Naive thymus-derived CD8-positive, alpha-beta T cell (primary cell): ENCODE data around the gene WNT5B. TPM values are rescaled to one million over a fixed set of nuclear protein-coding genes. Genes with fewer than 3 reads are reported as not detected.

ENCODE experiments used
- ATAC-seq, 2 donors: fragments of 150-1000 bp; cut with Tn5 transposase in 1 of 2; sonication (Bioruptor Pico), chemical (Tn5 transposase) in 1 of 2; 1 replicate in 1 of 2; 2 replicates in 1 of 2; pipeline ENCODE4 v1.10.0; 2021; ENCODE audit warnings: mild to moderate bottlenecking in 2 of 2, moderate library complexity in 2 of 2
- POLR2A ChIA-PET: fragments of 350-600 bp; sonication (Branson Sonifier 250); formaldehyde crosslinking; loops from one replicate; lab custom pipeline; 2021; ENCODE audit warnings: antibody characterized with exemption; lab: Charles Lee
- DNase-seq, 10 donors: peaks; one replicate each; pipeline versions ENCODE4 v3.0.0 to v3.0.0-alpha.2; 2020 to 2022
- H3K27ac Mint-ChIP-seq, 10 donors: one replicate each; pipeline ENCODE4 v1.8.0; 2020 to 2022; ENCODE audit warnings: mild to moderate bottlenecking in 10 of 10, mixed read lengths in 10 of 10, moderate library complexity in 4 of 10, inconsistent platforms in 1 of 10
- H3K27me3 Mint-ChIP-seq, 5 donors: one replicate each; pipeline ENCODE4 v1.8.0; 2021 to 2022; ENCODE audit warnings: mixed read lengths in 5 of 5
- H3K36me3 Mint-ChIP-seq, 3 donors: one replicate each; pipeline ENCODE4 v1.8.0; 2020 to 2022; ENCODE audit warnings: mixed read lengths in 3 of 3, mild to moderate bottlenecking in 2 of 3, inconsistent platforms in 1 of 3
- H3K4me1 Mint-ChIP-seq, 4 donors: one replicate each; pipeline ENCODE4 v1.8.0; 2021 to 2022; ENCODE audit warnings: mixed read lengths in 4 of 4
- H3K4me3 Mint-ChIP-seq, 10 donors: one replicate each; pipeline ENCODE4 v1.8.0; 2020 to 2022; ENCODE audit warnings: mild to moderate bottlenecking in 10 of 10, mixed read lengths in 10 of 10, moderate library complexity in 6 of 10, inconsistent platforms in 1 of 10
- H3K9me3 Mint-ChIP-seq, 9 donors: one replicate each; pipeline ENCODE4 v1.8.0; 2020 to 2022; ENCODE audit warnings: mixed read lengths in 9 of 9, mild to moderate bottlenecking in 3 of 9, inconsistent platforms in 1 of 9, moderate library complexity in 1 of 9
- polyA plus RNA-seq, 3 donors: library from polyadenylated mRNA; unstranded; fragments of 300-500 nt; fragmentation: Illumina TruSeq; gene quantifications; one replicate each; pipeline ENCODE4 v1.2.3, GENCODE V29; 2021
- total RNA-seq, 8 experiments: library from RNA in 2 of 8; stranded (reverse) in 2 of 8; gene quantifications; one replicate each; pipeline ENCODE4 v1.2.3 and lab custom pipeline; 2021 to 2026

WNT5B gene
- total and polyA plus RNA-seq, 5 experiments from 2014 or later: not detected

DNA sequence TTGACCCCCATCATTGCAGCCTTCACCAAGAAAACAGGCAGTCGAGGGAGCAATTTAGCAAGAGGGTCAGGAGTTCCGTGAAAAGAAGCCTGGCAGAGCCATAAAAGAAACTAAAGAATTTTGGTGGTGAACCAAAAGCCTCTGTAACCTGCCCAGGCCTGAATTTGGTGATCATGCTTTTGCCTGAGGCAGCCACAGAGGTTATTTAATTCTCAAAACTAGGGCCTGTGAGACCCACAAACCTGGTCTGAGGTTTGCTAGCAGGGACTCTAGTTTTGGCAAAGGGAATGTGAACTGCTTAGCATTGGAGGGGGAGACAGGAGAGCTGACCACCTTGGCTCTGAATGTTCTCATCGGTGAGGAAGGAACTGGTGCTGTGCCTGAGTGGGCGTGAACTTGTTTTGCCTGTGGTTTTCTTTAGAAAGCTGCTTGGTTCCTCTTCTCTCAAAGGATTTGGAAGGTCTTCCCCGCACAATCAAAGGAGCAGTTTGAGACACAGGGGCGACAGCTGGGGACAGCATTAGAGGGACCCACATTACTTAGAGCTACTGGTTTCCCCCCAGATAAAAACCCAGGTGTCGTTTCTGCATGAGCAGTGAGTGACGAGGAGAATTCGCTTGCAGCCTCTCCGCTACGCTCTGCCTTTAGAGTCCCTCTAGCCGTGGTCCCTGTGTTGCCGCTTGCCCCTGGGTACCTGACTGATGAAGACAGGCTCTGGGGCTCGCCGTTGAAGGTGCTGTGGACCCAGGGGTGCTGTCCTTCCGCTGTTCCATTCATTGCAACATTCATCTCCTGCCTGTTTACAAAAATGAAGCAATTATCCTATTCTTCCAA, 12.6 kb upstream of the WNT5B start:
- Mint-ChIP-seq H3K4me3 (peak overlapping the region in 5 of 10 donors; percentile 3 to 33 (median 26)), H3K9me3 (no peaks in the 10 kb centered on the region), H3K27me3 (peaks cover 0 to 13% (median 4%) of the 10 kb centered on the region in 5 donors), H3K36me3 (no peaks in the 10 kb centered on the region), H3K27ac (peak overlapping the region in 1 of 10 donors; percentile 27), H3K4me1 (peaks cover 6 to 28% (median 17%) of the 10 kb centered on the region in 4 donors)
- POLR2A ChIA-PET: no interaction called here
- ATAC-seq (peak in 1 of 2 donors; percentile 40), DNase-seq (no peak)

DNA sequence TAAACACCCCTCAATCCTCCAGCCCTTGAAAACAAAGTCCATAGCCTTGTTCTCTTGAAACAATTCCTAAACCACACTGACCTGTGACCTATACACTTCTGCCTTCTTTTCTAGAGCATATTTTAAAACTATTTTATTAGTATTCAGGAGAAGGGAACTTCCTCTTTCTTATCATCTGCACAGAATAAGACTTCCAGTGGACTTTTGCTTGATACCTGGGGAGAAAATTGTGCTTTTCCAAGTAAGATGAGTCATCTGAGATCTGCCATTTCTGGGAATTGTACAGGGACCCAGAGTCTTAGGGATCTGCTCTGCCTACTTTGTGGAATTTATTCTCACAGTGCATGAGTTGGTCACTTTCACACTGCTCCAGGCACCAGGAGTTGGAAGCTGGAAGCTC, 10.5 kb upstream of the WNT5B start:
- Mint-ChIP-seq H3K4me1 (peaks cover 6 to 28% (median 17%) of the 10 kb centered on the region in 4 donors), H3K36me3 (no peaks in the 10 kb centered on the region), H3K4me3 (no peak overlapping the region), H3K9me3 (no peaks in the 10 kb centered on the region), H3K27me3 (peaks cover 5 to 13% (median 6%) of the 10 kb centered on the region in 5 donors), H3K27ac (no peak overlapping the region)
- ATAC-seq (no peak), DNase-seq (no peak)
- POLR2A ChIA-PET: no interaction called here

DNA sequence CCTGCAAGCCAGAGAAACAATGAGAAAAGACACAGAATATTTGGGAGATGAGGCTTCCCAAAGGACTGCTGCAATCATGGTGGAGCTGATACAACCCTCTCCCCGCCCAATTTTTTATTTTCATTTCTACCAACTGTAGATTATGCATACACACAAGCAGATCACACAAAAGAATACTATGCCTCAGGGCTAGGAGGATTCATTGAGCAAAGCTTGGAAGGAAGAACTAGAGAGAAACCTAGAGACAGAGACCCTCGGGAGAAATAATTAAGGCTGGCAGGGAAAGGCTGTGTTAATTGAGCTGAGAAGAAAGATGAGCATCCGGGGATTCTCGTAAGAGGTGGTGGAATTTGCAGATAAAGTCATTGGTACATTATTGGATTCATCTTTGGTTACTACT, 9.9 kb upstream of the WNT5B start:
- POLR2A ChIA-PET: interaction anchor here (0.6 kb wide), 1 partner anchor 124 kb away, joined by 4 read pairs; no protein-coding TSS in a partner anchor
- H3K27me3 Mint-ChIP-seq: peaks cover 5 to 19% (median 6%) of the 10 kb centered on the region in 5 donors
- DNase-seq: no peak
- H3K36me3 Mint-ChIP-seq: no peaks in the 10 kb centered on the region
- H3K27ac Mint-ChIP-seq: peak overlapping the region in 1 of 10 donors; percentile 9
- no peak for ATAC-seq
- H3K4me3 Mint-ChIP-seq: no peak overlapping the region
- H3K9me3 Mint-ChIP-seq: no peaks in the 10 kb centered on the region
- H3K4me1 Mint-ChIP-seq: peaks cover 6 to 28% (median 17%) of the 10 kb centered on the region in 4 donors

DNA sequence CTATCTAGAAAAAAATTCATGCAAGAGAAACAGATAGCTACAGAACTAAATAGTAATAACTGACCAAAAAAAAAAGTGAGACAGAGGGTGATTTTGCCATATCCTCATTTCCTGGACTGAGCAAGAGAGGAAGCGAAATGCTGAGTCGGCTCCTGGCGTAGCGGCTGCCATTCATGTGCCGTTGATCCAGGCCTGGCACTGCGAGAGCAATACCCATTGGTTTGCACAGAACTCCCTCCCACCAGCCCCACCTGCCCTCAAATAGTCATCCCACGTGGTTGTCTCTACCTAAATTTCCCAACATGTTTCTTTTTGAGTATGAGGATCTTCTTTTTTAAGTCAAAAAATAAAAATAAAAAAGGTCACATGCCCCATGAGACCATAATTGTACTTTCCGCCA, 9.4 kb upstream of the WNT5B start:
- no peak overlapping the region for H3K4me3 Mint-ChIP-seq
- no peak for DNase-seq
- H3K9me3 Mint-ChIP-seq: no peaks in the 10 kb centered on the region
- no peaks in the 10 kb centered on the region for H3K36me3 Mint-ChIP-seq
- no peak overlapping the region for H3K27ac Mint-ChIP-seq
- peaks cover 5 to 22% (median 6%) of the 10 kb centered on the region in 5 donors for H3K27me3 Mint-ChIP-seq
- POLR2A ChIA-PET: interaction anchor here (0.6 kb wide), 1 partner anchor 124 kb away, joined by 4 read pairs; no protein-coding TSS in a partner anchor
- H3K4me1 Mint-ChIP-seq: peaks cover 6 to 28% (median 17%) of the 10 kb centered on the region in 4 donors
- no peak for ATAC-seq

DNA sequence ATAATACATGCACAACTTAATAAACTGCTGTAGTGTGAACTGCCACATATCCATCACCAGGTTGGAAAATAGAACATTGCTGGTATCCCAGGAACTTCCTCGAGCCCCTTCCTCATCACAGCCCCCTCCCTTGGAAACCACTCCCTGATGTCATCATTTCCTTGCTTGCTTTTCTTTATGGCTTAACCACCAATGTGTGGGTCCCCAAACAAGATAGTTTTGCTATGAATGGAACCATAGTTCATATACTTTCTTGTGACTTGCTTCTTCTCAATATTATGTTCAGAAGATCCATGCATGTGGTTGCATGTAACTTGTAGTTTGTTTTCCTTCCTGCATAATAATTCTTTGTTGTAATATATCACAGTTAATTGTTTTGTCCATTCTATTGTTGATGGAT, 8.9 kb upstream of the WNT5B start:
- POLR2A ChIA-PET: no interaction called here
- Mint-ChIP-seq H3K4me3 (no peak overlapping the region), H3K36me3 (no peaks in the 10 kb centered on the region), H3K4me1 (peaks cover 6 to 28% (median 17%) of the 10 kb centered on the region in 4 donors), H3K27me3 (peaks cover 0 to 28% (median 9%) of the 10 kb centered on the region in 5 donors), H3K27ac (no peak overlapping the region), H3K9me3 (no peaks in the 10 kb centered on the region)
- ATAC-seq (no peak), DNase-seq (no peak)

DNA sequence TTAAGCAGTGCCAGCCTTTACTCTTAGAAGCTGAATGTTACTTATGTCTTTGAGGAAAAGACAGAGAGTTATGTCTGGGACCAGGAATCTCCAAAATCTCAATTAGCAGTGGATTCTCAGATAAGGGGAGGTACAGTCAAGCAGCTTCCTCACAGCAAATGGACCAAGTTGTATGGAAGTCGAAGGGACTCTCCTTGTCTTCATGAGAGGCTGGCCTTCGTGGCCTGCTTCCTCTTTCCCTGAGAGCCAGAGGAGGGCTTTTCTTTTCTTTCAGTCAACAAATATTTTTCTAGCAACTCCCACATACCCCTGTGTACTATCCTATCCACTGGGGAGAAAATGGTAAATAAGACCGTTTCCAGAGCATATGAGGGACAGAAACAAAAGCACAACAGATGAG, 6.6 kb upstream of the WNT5B start:
- Mint-ChIP-seq H3K4me1 (peaks cover 1 to 14% (median 3%) of the 10 kb centered on the region in 4 donors), H3K27ac (no peak overlapping the region), H3K4me3 (no peak overlapping the region), H3K27me3 (peaks cover 6 to 33% (median 12%) of the 10 kb centered on the region in 5 donors), H3K9me3 (no peaks in the 10 kb centered on the region), H3K36me3 (no peaks in the 10 kb centered on the region)
- no peak for ATAC-seq
- POLR2A ChIA-PET: no interaction called here
- DNase-seq: no peak

DNA sequence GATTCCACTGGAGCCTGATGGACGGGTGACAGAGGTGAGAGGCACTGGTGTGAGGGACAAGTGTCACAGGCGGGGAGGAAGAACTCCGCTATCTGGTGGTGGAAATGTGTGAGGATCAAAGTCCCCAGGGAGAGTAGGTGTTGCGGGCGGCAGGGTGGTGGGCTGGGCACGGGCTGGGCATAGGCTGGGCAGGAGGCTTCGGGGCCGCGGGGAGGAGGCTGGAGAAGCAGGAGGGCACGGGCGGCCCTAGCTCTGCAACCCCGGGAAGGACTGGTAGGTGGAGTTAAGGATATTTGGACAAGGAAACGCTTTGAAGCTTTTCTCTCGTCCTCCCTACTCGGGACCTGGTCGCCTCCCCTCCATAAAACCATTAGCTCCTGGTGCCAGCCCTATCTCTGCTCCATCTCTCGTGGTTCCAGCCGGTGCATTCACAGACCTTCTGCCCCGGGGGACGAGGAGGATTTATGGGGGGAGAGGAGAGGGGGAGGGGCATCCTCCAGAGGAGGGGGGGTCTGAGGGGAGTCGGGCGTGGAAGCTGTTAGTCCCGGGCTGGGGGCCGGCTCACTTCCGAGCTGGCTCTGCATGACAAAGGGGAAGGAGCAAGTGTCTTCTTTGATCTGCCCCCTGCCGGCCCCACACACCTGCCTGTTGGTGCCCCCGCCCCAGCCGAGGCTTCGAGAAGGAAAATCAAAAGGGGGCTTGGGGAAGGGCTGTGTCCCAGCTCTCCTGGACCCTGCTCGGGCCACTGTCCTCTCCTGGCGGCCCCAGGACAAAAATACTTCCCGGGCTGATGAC, 504 bp downstream of the WNT5B start:
- H3K9me3 Mint-ChIP-seq: no peaks in the 10 kb centered on the region
- peak in 1 of 2 donors; percentile 9 for ATAC-seq

DNA sequence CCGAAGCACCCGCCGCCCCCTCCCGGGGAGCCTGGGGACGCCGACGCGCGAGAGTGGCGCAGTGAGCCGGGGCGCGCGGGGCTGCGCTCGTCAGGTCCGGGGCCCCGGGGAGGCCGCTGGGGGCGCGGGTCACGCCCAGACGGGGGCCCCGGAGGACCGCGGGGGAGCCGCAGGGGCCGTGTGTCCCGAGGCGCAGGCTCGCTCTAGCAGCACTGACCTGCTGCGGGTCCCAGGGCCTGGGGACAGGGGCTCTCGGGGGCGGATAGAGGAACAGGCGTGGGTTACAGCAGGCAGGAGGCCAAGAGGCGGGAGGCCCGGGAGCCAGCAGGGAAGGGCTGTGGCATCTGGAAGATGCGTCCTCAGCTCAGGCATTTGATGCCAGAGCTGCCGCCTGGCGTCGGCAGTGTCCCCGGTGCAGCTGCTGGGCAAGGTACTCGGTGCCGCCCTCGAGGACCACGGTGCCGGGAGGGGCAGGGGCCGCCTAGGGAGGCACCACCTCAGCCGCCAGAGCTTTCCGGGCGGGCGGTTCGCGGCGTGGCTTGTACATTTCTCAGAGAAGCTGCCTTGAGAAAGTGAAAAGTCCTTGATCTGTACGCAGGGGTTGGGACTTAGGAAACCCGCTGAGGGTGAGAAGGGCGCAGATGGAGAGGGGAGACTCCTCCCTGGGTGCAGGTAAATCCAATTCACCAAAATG, 1.2 kb downstream of the WNT5B start:
- DNase-seq: peak in 5 of 10 donors; percentile 14 to 27 (median 20)
- peak overlapping the region; percentile 53 to 80 (median 76) for H3K4me3 Mint-ChIP-seq
- POLR2A ChIA-PET: interaction anchor here (1.0 kb wide), 1 partner anchor 28 kb away, joined by 3 read pairs; no protein-coding TSS in a partner anchor
- no peaks in the 10 kb centered on the region for H3K36me3 Mint-ChIP-seq
- H3K4me1 Mint-ChIP-seq: peaks cover 11 to 30% (median 20%) of the 10 kb centered on the region in 4 donors
- peak; percentile 67 to 79 for ATAC-seq
- H3K27me3 Mint-ChIP-seq: peaks cover 22 to 73% (median 41%) of the 10 kb centered on the region in 5 donors
- no peaks in the 10 kb centered on the region for H3K9me3 Mint-ChIP-seq
- no peak overlapping the region for H3K27ac Mint-ChIP-seq

More for the DNA sequence above, 504 bp downstream of the WNT5B start:
- Mint-ChIP-seq H3K4me1 (peaks cover 9 to 23% (median 20%) of the 10 kb centered on the region in 4 donors), H3K4me3 (peak overlapping the region; percentile 43 to 84 (median 76)), H3K27ac (peak overlapping the region in 1 of 10 donors; percentile 79), H3K27me3 (peaks cover 23 to 73% (median 40%) of the 10 kb centered on the region in 5 donors), H3K36me3 (no peaks in the 10 kb centered on the region)
- DNase-seq: peak in 1 of 10 donors; percentile 63
- POLR2A ChIA-PET: interaction anchor here (0.6 to 0.7 kb wide), 2 partner anchors 365 to 1066 kb away, joined by 4 read pairs; no protein-coding TSS in a partner anchor

DNA sequence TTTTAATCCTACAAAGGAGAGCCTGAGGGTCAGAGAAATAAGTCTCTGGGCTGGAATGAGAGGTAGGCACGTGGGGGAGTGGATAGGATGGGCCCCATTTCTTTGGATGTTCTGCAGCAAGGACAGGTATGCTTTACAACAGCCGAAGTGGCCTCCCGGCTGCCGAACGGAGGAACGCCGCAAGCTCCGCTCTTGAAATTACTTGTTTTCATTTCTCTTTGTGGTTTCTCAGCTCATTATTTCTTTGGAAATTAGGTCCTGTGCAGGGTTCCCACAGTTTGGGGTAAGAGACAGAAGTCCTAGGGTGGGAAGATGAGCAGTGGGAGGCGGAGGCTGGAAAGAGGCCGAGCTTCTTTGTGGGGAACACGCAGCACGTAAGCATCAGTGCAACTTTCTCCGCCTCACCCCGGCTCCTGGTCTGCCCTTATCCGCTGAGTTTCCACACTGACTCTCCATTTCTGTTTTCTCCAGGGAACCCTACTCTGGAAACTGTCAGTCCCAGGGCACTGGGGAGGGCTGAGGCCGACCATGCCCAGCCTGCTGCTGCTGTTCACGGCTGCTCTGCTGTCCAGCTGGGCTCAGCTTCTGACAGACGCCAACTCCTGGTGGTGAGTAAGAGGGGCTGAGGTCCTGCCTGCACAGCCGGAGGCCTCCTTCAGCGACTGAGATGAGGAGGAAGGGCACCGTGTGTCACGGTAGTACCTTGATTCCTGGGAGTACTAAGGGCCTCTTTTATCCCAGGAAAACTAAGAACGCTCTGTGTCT, 2.0 kb downstream of the WNT5B start:
- ATAC-seq (no peak), DNase-seq (no peak)
- H3K4me1 Mint-ChIP-seq: peaks cover 11 to 30% (median 20%) of the 10 kb centered on the region in 4 donors
- peaks cover 23 to 81% (median 41%) of the 10 kb centered on the region in 5 donors for H3K27me3 Mint-ChIP-seq
- POLR2A ChIA-PET: interaction anchor here (1.0 kb wide), 1 partner anchor 29 kb away, joined by 3 read pairs; no protein-coding TSS in a partner anchor
- no peaks in the 10 kb centered on the region for H3K36me3 Mint-ChIP-seq
- H3K27ac Mint-ChIP-seq: peak overlapping the region in 1 of 10 donors; percentile 92
- peak overlapping the region; percentile 53 to 80 (median 75) for H3K4me3 Mint-ChIP-seq
- H3K9me3 Mint-ChIP-seq: no peaks in the 10 kb centered on the region

DNA sequence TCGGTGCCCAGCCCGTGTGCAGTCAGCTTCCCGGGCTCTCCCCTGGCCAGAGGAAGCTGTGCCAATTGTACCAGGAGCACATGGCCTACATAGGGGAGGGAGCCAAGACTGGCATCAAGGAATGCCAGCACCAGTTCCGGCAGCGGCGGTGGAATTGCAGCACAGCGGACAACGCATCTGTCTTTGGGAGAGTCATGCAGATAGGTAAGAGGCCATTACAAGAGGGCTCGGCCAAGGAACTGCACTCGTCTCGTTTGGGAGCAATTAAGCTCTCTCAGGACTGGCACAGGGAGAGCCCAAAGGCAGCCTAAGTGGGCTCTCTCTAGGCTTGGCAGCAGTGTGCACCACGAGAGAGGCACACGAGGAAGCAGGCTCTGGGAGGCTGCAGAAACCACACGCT, 3.7 kb downstream of the WNT5B start:
- no peak for ATAC-seq
- H3K9me3 Mint-ChIP-seq: no peaks in the 10 kb centered on the region
- POLR2A ChIA-PET: no interaction called here
- peaks cover 11 to 30% (median 20%) of the 10 kb centered on the region in 4 donors for H3K4me1 Mint-ChIP-seq
- no peak for DNase-seq
- H3K36me3 Mint-ChIP-seq: no peaks in the 10 kb centered on the region
- peaks cover 24 to 79% (median 40%) of the 10 kb centered on the region in 5 donors for H3K27me3 Mint-ChIP-seq
- H3K4me3 Mint-ChIP-seq: peak overlapping the region in 1 of 10 donors; percentile 36
- H3K27ac Mint-ChIP-seq: peak overlapping the region in 1 of 10 donors; percentile 73

DNA sequence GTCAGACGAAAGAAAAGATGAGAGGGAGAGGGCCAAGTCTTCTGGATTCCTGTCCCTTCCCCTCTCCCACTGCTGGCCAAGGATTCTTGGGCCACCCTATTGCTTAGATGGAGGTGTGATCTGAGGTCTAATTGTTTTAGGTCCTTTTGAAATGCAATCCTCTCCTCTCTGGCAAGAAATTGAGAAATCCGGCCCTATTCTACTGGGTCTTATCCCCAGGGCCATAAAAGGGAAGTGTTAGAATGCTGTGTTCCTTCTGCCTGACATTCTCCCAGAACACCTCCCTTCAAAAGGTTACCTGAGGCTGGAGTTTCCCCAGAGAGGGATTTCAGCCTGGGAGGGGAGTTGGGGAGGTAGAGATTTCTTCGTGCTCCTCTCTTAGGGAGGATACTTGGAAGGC, 4.4 kb downstream of the WNT5B start:
- ATAC-seq: no peak
- POLR2A ChIA-PET: no interaction called here
- no peak overlapping the region for H3K27ac Mint-ChIP-seq
- no peak overlapping the region for H3K4me3 Mint-ChIP-seq
- H3K9me3 Mint-ChIP-seq: no peaks in the 10 kb centered on the region
- peaks cover 23 to 72% (median 37%) of the 10 kb centered on the region in 5 donors for H3K27me3 Mint-ChIP-seq
- DNase-seq: no peak
- H3K36me3 Mint-ChIP-seq: no peaks in the 10 kb centered on the region
- peaks cover 11 to 30% (median 20%) of the 10 kb centered on the region in 4 donors for H3K4me1 Mint-ChIP-seq
